ENCODE data around the gene WDR41.
"Not testable (repeated sequence)": the region's sequence is repeated elsewhere in the genome, so short reads cannot be mapped to it uniquely, and the experiment has no call there.

- not testable (repeated sequence) for TF ChIP-seq ZNF274 (IDR thresholded peaks at IDR 0.05; ENCODE audit: low read depth, low read length); YY1 (IDR thresholded peaks at IDR 0.05; ENCODE audit: insufficient read depth, insufficient read length); SUZ12 (IDR thresholded peaks at IDR 0.05; ENCODE audit: extremely low read depth, insufficient read depth, insufficient read length)
These were observed 105.8 kb downstream of the WDR41 start for GRCh38 chr5:77386340-77386739.

All from NT2/D1 (cell line).